ENCODE data around the gene PTPRG.

DNA sequence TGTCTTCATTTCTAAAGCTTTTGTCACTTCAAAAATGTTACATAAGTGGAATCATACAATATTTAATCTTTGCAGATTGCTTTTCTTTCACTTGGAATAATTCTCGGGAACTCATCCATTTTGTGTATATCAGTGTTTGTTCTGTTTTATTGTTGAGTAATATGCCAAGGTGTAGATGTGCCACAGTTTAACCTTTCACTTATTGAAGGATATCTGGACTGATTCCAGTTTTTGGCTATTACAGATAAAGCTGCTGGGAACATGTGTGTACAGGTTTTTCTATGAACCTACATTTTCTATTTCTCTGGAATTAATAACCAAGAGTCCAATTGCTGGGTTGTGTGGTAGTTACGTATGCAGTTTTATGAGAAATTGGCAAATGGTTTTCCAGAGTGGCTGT is 334.9 kb downstream of the PTPRG start:
- TF ChIP-seq TEAD4 (IDR thresholded peaks at IDR 0.05), result no peak
- TF ChIP-seq REST (IDR thresholded peaks at IDR 0.05; ENCODE audit: low read depth), result no peak
- no peak for TF ChIP-seq TAF1 (IDR thresholded peaks at IDR 0.05; ENCODE audit: low read depth)
